Activated naive CD8-positive, alpha-beta T cell (primary cell): ENCODE measurements around the gene STAMBPL1.

Experiments used
- H3K27ac Mint-ChIP-seq: one replicate; pipeline ENCODE4 v1.8.0; 2021; ENCODE audit warnings: mixed read lengths
- H3K27me3 Mint-ChIP-seq: one replicate; pipeline ENCODE4 v1.8.0; 2021; ENCODE audit warnings: mixed read lengths
- H3K36me3 Mint-ChIP-seq: one replicate; pipeline ENCODE4 v1.8.0; 2021; ENCODE audit warnings: mixed read lengths
- H3K4me1 Mint-ChIP-seq: one replicate; pipeline ENCODE4 v1.8.0; 2021; ENCODE audit warnings: low read depth, mixed read lengths
- H3K4me3 Mint-ChIP-seq: one replicate; pipeline ENCODE4 v1.8.0; 2021; ENCODE audit warnings: mild to moderate bottlenecking, mixed read lengths
- H3K9me3 Mint-ChIP-seq: one replicate; pipeline ENCODE4 v1.8.0; 2021; ENCODE audit warnings: low read depth, mixed read lengths

The STAMBPL1 gene

GRCh38 chr10:88848499-88848898 is 31.5 kb upstream of the STAMBPL1 start:
- H3K4me1 Mint-ChIP-seq, result peaks cover 16% of the 10 kb centered on the region
- no peaks in the 10 kb centered on the region for H3K9me3 Mint-ChIP-seq
- H3K27ac Mint-ChIP-seq, result peak overlapping the region; percentile 35
- H3K27me3 Mint-ChIP-seq, result peaks cover 2% of the 10 kb centered on the region
- no peak overlapping the region for H3K4me3 Mint-ChIP-seq
- peaks cover 3% of the 10 kb centered on the region for H3K36me3 Mint-ChIP-seq

DNA sequence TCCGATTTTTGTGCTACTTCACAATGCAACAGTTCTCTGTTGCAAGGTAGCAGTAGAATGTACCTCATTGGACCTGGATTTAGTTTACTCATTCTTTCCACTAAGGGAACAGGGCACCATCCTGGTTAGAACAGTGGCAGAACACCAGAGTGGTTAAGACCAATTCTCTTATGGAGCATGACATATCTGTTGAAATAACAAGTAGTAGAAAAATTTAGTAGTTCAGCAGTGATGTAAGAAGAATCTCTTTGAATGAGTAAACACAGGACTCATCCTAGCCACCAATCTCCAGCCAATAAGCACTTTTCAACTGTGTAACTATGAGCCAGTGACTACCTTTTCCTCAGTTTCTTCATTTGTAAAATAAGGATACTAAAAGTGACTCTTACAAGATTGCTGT is 30.8 kb upstream of the STAMBPL1 start:
- H3K36me3 Mint-ChIP-seq, result peaks cover 3% of the 10 kb centered on the region
- H3K27me3 Mint-ChIP-seq, result no peaks in the 10 kb centered on the region
- H3K27ac Mint-ChIP-seq, result peak overlapping the region; percentile 36
- H3K9me3 Mint-ChIP-seq, result no peaks in the 10 kb centered on the region
- peaks cover 16% of the 10 kb centered on the region for H3K4me1 Mint-ChIP-seq
- no peak overlapping the region for H3K4me3 Mint-ChIP-seq

DNA sequence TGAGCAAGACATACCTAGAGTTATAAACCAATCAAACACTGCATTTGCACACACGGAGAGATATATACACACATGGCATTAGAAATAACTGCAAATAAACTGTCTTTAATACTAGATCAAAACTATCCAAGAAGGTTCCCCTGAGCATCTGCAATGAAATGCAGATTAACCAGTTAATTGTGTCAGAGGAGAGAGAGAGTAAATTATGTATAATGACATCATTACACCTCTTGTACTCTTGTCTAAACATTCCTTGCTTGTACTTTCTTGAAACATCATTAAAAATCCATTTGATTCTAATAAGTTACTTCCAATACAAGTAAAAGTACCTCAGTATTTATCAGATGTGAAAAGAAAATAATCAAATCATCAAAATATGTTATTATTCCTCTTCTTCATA is 29.3 kb upstream of the STAMBPL1 start:
- no peaks in the 10 kb centered on the region for H3K9me3 Mint-ChIP-seq
- no peak overlapping the region for H3K27ac Mint-ChIP-seq
- H3K27me3 Mint-ChIP-seq, result no peaks in the 10 kb centered on the region

GRCh38 chr10:88851706-88852105 is 28.3 kb upstream of the STAMBPL1 start, which contains the start of gene ANKRD22:
ANKRD22 (minus strand) TSS chr10:88851844; CDS start chr10:88851607, 237 bp downstream.
- no peak within 1 kb of the TSS for H3K27ac Mint-ChIP-seq
- no peak within 1 kb of the TSS for H3K4me3 Mint-ChIP-seq
- H3K27me3 Mint-ChIP-seq, result no peaks in the 10 kb centered on the region
- H3K9me3 Mint-ChIP-seq, result no peaks in the 10 kb centered on the region
- H3K36me3 Mint-ChIP-seq, result no peaks in the 10 kb centered on the region
- peaks cover 16% of the 10 kb centered on the region for H3K4me1 Mint-ChIP-seq

More for the DNA sequence above, 29.3 kb upstream of the STAMBPL1 start:
- Mint-ChIP-seq H3K36me3 (no peaks in the 10 kb centered on the region), H3K4me1 (peaks cover 16% of the 10 kb centered on the region), H3K4me3 (no peak overlapping the region)

DNA sequence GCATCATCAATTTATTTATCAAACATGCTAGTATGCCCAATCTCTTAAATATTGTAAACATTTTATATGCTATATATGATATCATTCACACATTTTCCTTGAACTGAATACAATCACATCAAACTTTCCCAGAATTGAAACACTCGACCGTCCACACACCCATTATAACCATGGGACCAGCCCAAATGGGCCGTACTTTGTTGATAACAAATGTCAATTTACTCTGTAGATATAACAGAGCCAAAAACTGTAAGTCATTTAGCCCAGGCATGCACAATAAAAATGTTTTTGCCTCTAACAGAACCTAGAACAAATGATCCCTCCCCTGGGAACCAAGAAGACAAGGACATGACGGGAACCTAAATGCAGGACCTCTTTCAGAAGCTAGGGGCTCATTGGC is 27.7 kb upstream of the STAMBPL1 start:
- Mint-ChIP-seq H3K27me3 (no peaks in the 10 kb centered on the region), H3K4me3 (no peak overlapping the region), H3K9me3 (no peaks in the 10 kb centered on the region), H3K36me3 (no peaks in the 10 kb centered on the region), H3K27ac (no peak overlapping the region), H3K4me1 (peaks cover 16% of the 10 kb centered on the region)

- no peak overlapping the region for H3K4me3 Mint-ChIP-seq
- no peaks in the 10 kb centered on the region for H3K9me3 Mint-ChIP-seq
- H3K4me1 Mint-ChIP-seq, result peaks cover 16% of the 10 kb centered on the region
- H3K27me3 Mint-ChIP-seq, result no peaks in the 10 kb centered on the region
- no peaks in the 10 kb centered on the region for H3K36me3 Mint-ChIP-seq
- no peak overlapping the region for H3K27ac Mint-ChIP-seq
These were observed 26.7 kb upstream of the STAMBPL1 start for GRCh38 chr10:88853155-88853881.

- H3K9me3 Mint-ChIP-seq, result no peaks in the 10 kb centered on the region
- no peaks in the 10 kb centered on the region for H3K36me3 Mint-ChIP-seq
- H3K27ac Mint-ChIP-seq, result no peak overlapping the region
- no peaks in the 10 kb centered on the region for H3K27me3 Mint-ChIP-seq
- no peak overlapping the region for H3K4me3 Mint-ChIP-seq
- peaks cover 7% of the 10 kb centered on the region for H3K4me1 Mint-ChIP-seq
These were observed 25.4 kb upstream of the STAMBPL1 start for GRCh38 chr10:88854684-88855083.

DNA sequence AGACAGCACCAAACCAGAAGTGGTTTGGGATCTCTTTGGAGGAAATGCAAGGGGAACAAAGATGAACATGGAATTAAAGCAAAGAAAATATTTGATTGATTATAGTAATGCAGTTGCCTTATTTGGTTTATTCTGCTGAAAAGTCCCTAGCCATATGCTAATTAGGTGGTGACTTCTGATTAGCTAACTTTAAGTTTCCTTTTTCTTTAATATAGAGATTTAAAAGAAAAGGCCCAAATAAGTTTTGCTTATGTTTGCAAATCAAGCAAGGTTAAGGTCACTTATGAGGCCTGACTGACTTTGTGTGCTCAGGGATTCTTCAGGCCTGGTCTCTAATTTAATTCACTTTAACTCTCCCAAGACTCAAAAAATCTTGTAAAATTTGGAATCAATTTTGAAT is 22.2 kb upstream of the STAMBPL1 start:
- Mint-ChIP-seq H3K27ac (no peak overlapping the region), H3K4me3 (no peak overlapping the region), H3K9me3 (no peaks in the 10 kb centered on the region), H3K27me3 (no peaks in the 10 kb centered on the region), H3K4me1 (peaks cover 7% of the 10 kb centered on the region), H3K36me3 (no peaks in the 10 kb centered on the region)

DNA sequence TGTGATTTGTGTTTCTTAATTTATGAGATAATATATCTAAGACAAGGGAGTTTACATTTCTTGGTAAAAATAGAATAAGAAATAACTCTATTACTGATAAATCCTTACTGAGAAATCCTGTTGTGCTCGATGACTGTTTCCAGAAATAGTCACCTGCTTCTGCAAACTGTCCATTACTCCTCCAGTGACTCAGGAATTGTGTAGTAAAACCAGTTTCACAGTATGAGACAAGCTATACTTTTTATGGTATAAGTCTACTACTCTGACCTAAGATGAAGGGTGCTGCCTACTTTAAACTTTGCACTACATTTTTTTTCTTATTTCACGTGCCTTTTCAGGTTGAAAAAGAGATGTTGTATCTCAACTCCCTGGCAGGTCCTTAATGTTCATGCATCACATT is 21.6 kb upstream of the STAMBPL1 start:
- peaks cover 4% of the 10 kb centered on the region for H3K4me1 Mint-ChIP-seq
- no peaks in the 10 kb centered on the region for H3K36me3 Mint-ChIP-seq
- no peak overlapping the region for H3K27ac Mint-ChIP-seq
- H3K27me3 Mint-ChIP-seq, result no peaks in the 10 kb centered on the region
- H3K4me3 Mint-ChIP-seq, result no peak overlapping the region
- no peaks in the 10 kb centered on the region for H3K9me3 Mint-ChIP-seq

DNA sequence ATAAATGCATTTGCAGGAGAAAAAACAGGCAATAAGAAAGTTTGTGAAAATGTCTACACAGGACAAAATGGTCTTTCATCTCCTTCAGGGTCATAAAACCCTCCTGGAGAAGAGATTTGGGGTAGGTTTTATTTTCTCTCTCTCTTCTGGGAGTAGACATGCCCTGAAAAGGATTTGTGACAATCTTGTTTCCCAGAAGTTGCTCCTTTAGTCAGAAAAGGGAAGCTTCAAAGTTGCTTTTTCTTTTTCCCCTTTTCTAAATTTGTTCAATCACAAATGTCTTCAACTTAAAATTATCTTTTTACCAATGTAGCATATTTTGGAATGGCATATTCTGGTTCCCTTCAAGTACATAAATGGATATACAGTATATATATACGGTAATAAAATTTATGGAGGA is 19.0 kb upstream of the STAMBPL1 start:
- H3K27ac Mint-ChIP-seq, result no peak overlapping the region
- H3K27me3 Mint-ChIP-seq, result peaks cover 1% of the 10 kb centered on the region
- H3K4me1 Mint-ChIP-seq, result peaks cover 4% of the 10 kb centered on the region
- no peaks in the 10 kb centered on the region for H3K9me3 Mint-ChIP-seq
- H3K4me3 Mint-ChIP-seq, result no peak overlapping the region
- no peaks in the 10 kb centered on the region for H3K36me3 Mint-ChIP-seq

DNA sequence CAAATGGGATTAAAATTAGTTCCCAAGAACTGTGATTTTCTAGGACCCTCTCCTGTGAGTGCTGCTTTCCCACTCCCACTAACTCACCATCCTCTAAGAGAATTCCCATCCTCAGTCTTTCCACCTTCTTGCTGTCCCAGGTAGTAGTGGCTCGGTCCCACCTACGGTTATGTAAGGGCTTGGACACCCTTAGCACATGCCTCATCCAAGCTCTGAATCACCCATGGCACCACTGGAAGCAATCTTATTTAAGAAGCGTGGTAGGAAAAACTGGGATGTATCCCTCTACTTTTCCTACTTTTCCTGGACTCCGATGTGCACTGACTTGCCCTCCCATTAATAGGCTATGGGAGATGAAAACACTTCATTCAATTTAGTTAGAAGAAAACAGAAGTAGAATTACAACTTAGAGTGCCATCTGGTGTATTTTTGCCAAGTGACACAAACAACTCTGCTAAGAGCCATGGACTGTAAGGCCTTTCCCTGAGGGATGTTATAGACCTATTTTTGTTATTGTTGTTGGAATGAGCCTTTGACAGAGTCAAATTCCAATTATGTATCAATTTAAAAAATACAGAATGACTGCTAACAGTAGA is 14.7 kb upstream of the STAMBPL1 start:
- no peaks in the 10 kb centered on the region for H3K9me3 Mint-ChIP-seq
- H3K4me1 Mint-ChIP-seq, result no peaks in the 10 kb centered on the region
- no peaks in the 10 kb centered on the region for H3K36me3 Mint-ChIP-seq
- peaks cover 2% of the 10 kb centered on the region for H3K27me3 Mint-ChIP-seq
- H3K4me3 Mint-ChIP-seq, result no peak overlapping the region
- H3K27ac Mint-ChIP-seq, result no peak overlapping the region

DNA sequence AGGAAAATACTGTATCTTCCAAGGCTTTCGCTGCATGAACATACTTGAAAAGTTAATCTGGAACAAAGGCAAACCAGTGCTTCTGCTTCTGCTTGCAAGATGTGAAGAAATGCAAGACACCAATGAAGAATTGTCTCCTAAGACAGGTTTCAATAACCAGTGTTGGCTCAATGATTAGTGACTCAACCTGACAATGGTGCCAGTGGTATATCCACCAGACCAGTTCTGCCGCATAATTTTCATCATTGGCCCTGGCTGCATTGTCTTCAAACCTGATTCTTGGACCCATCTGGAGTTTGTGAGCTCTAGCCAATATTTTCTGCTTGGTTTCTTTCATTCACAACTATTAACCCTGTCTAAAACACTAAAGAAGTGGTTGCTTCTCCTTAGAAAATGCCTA is 13.6 kb upstream of the STAMBPL1 start:
- Mint-ChIP-seq H3K4me1 (no peaks in the 10 kb centered on the region), H3K9me3 (no peaks in the 10 kb centered on the region), H3K4me3 (no peak overlapping the region), H3K27me3 (peaks cover 2% of the 10 kb centered on the region), H3K27ac (no peak overlapping the region), H3K36me3 (no peaks in the 10 kb centered on the region)

GRCh38 chr10:88870089-88870488 is 10.0 kb upstream of the STAMBPL1 start:
- H3K27me3 Mint-ChIP-seq, result peaks cover 2% of the 10 kb centered on the region
- no peaks in the 10 kb centered on the region for H3K36me3 Mint-ChIP-seq
- no peak overlapping the region for H3K27ac Mint-ChIP-seq

DNA sequence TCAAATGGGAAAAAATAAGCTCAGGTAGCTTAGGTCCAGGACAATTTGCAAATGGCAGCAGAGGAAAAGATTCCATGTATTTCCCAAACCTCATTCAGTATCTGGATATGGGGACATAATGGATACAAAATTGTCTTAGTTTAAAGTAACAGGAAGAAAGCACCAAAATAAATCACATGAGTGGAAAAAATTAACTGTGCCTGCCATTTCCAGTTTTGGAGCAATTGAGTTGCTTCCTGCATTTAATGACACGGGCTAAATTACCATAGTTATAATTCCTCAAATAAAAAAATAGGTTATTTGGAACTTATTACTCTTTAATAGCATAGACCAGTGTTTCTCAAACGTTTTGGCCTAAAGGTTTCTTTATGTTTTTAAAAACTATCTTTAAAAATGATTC is 6.3 kb upstream of the STAMBPL1 start:
- Mint-ChIP-seq H3K4me1 (peaks cover 9% of the 10 kb centered on the region), H3K9me3 (no peaks in the 10 kb centered on the region), H3K27me3 (peaks cover 1% of the 10 kb centered on the region), H3K36me3 (no peaks in the 10 kb centered on the region), H3K27ac (no peak overlapping the region), H3K4me3 (no peak overlapping the region)

More at GRCh38 chr10:88870089-88870488, 10.0 kb upstream of the STAMBPL1 start:
- no peak overlapping the region for H3K4me3 Mint-ChIP-seq
- no peaks in the 10 kb centered on the region for H3K4me1 Mint-ChIP-seq
- no peaks in the 10 kb centered on the region for H3K9me3 Mint-ChIP-seq

- H3K36me3 Mint-ChIP-seq, result no peaks in the 10 kb centered on the region
- H3K9me3 Mint-ChIP-seq, result no peaks in the 10 kb centered on the region
- no peak overlapping the region for H3K27ac Mint-ChIP-seq
- H3K27me3 Mint-ChIP-seq, result peaks cover 1% of the 10 kb centered on the region
- no peak overlapping the region for H3K4me3 Mint-ChIP-seq
- peaks cover 13% of the 10 kb centered on the region for H3K4me1 Mint-ChIP-seq
These were observed 5.8 kb upstream of the STAMBPL1 start for GRCh38 chr10:88874281-88874680.

- H3K4me3 Mint-ChIP-seq, result no peak overlapping the region
- H3K27me3 Mint-ChIP-seq, result peaks cover 1% of the 10 kb centered on the region
- peaks cover 19% of the 10 kb centered on the region for H3K4me1 Mint-ChIP-seq
- no peaks in the 10 kb centered on the region for H3K9me3 Mint-ChIP-seq
- no peaks in the 10 kb centered on the region for H3K36me3 Mint-ChIP-seq
- no peak overlapping the region for H3K27ac Mint-ChIP-seq
These were observed 5.0 kb upstream of the STAMBPL1 start for GRCh38 chr10:88875081-88875480.
